HepG2 (cell line): ENCODE data around the gene ESYT2. TPM values are rescaled to one million over a fixed set of nuclear protein-coding genes. Genes with fewer than 3 reads are reported as not detected.
A peak's percentile ranks its signal among the peaks of the same experiment; 100 is the strongest.

Source experiments
- ATAC-seq: fragments of 200-7000 bp; cut with Tn5 transposase; 3 replicates; pipeline ENCODE4 v1.9.1; 2020; ENCODE audit warnings: mild to moderate bottlenecking, moderate library complexity
- BruUV-seq: library from RNA; stranded (reverse); fragments of 400-500 nt; replicated peaks from 2 replicates; lab custom pipeline; 2021; lab: Mats Ljungman, UMichigan
- CTCF ChIA-PET: fragments of 300-600 bp; formaldehyde crosslinking; extraction: SDS; loops from one replicate; lab custom pipeline; 2021; ENCODE audit warnings: low total read pairs, inconsistent platforms, low intra/inter-chr PET ratio; lab: Yijun Ruan, JAX
- POLR2A ChIA-PET: fragments of 350-600 bp; sonication (Branson Sonifier 250); formaldehyde crosslinking; loops from one replicate; lab custom pipeline; 2020; ENCODE audit warnings: antibody characterized with exemption, inconsistent platforms; lab: Yijun Ruan, JAX
- DNase-seq: peaks from one replicate; pipeline ENCODE4 v3.0.0-alpha.2; 2015; ENCODE audit warnings: low spot score
- FAIRE-seq: peaks from 3 replicates; lab custom pipeline; 2011; peaks lifted over from hg19 to GRCh38; lab: Jason Lieb, UNC
- H2AFZ ChIP-seq: one replicate; pipeline ENCODE4 v1.6.1; 2011; ENCODE audit warnings: low read length, inconsistent platforms
- H3K27ac ChIP-seq: fragments of 300-600 bp; 3 replicates; pipeline ENCODE4 v1.8.0; 2011; ENCODE audit warnings: mixed run types, mild to moderate bottlenecking, mixed read lengths, low read length, inconsistent platforms; ENCODE audit not compliant: insufficient read depth; ENCODE audit errors: extremely low read length
- H3K27me3 ChIP-seq, 2 experiments: fragments of 200-600 bp in 1 of 2; 2 replicates in 1 of 2; 3 replicates in 1 of 2; pipeline versions ENCODE4 v1.6.0 to v1.8.0; 2011; ENCODE audit warnings: low read length in 2 of 2, mild to moderate bottlenecking in 2 of 2, moderate library complexity in 2 of 2, inconsistent platforms in 1 of 2; ENCODE audit not compliant: insufficient read depth in 2 of 2, control insufficient read depth in 1 of 2
- H3K36me3 ChIP-seq, 2 experiments: fragments of 200-600 bp in 1 of 2; replicated peaks in 1 of 2; 2 replicates in 1 of 2; 3 replicates in 1 of 2; pipeline versions ENCODE4 v1.5.1 to v1.8.0; 2011; ENCODE audit warnings: low read length in 2 of 2, inconsistent platforms in 1 of 2; ENCODE audit not compliant: insufficient read depth in 2 of 2, control insufficient read depth in 1 of 2
- H3K4me1 ChIP-seq: 2 replicates; pipeline ENCODE4 v1.5.1; 2012; ENCODE audit warnings: low read length, inconsistent platforms; ENCODE audit not compliant: insufficient read depth
- H3K4me2 ChIP-seq: 2 replicates; pipeline ENCODE4 v1.6.0; 2011; ENCODE audit warnings: low read depth, low read length, inconsistent platforms
- H3K4me3 ChIP-seq, 3 experiments: fragments of 200-600 bp in 1 of 3; sonication (generic), shearing (Covaris generic) in 1 of 3; replicated peaks in 1 of 3; 2 replicates each; pipeline ENCODE4 v1.5.1; 2011 to 2016; ENCODE audit warnings: low read length in 3 of 3, inconsistent platforms in 2 of 3, low read depth in 2 of 3, mild to moderate bottlenecking in 2 of 3, control low read depth in 1 of 3, mixed read lengths in 1 of 3; ENCODE audit not compliant: insufficient read depth in 1 of 3
- H3K79me2 ChIP-seq: one replicate; pipeline ENCODE4 v1.6.1; 2011; ENCODE audit warnings: low read length, inconsistent platforms; ENCODE audit not compliant: insufficient read depth
- H3K9ac ChIP-seq: 2 replicates; pipeline ENCODE4 v1.6.0; 2011; ENCODE audit warnings: mild to moderate bottlenecking, low read depth, low read length, inconsistent platforms; ENCODE audit not compliant: insufficient read depth
- H3K9me3 ChIP-seq: 2 replicates; pipeline ENCODE4 v1.5.1; 2012; ENCODE audit warnings: mild to moderate bottlenecking, low read length
- H4K20me1 ChIP-seq: 2 replicates; pipeline ENCODE4 v1.6.0; 2011; ENCODE audit warnings: inconsistent platforms, mild to moderate bottlenecking, low read length, moderate library complexity; ENCODE audit not compliant: insufficient read depth
- MAFF ChIP-seq: IDR thresholded peaks from 2 replicates; pipeline ENCODE4 v1.6.1; 2011; ENCODE audit warnings: low read depth, low read length, improper control_type of control experiment
- MAFK ChIP-seq, 2 experiments: IDR thresholded peaks in 1 of 2; conservative IDR thresholded peaks in 1 of 2; 2 replicates each; pipeline ENCODE4 v1.6.1; 2011; ENCODE audit warnings: improper control_type of control experiment in 2 of 2, low read length in 2 of 2
- WGBS: methylation state at CpG from one replicate; pipeline ENCODE4 v1.1.6; 2017; ENCODE audit warnings: low lambda C conversion rate; 5-methylcytosine and 5-hydroxymethylcytosine counted together
- in situ Hi-C: cut with HindIII; loops from 2 replicates; pipeline ENCODE4 v1.10.0; 2017; ENCODE audit warnings: low pct_unique_long_range_greater_than_20kb; ENCODE audit not compliant: extremely low pct_ligation_motif_present
- intact Hi-C: fragments of 100-400 bp; cut with micrococcal nuclease; formaldehyde crosslinking; loops from one replicate; pipeline ENCODE4 v1.10.0; 2022; ENCODE audit not compliant: unreplicated experiment
- polyA plus RNA-seq, 8 experiments: library from polyadenylated mRNA; depleted of rRNA in 3 of 8; stranded (reverse) in 7 of 8; unstranded in 1 of 8; fragments of >200 nt; fragmentation: Illumina TruSeq in 4 of 8; extraction: Trizol in 4 of 8; gene quantifications; 2 replicates each; pipeline versions ENCODE4 v1.2.1 to v1.2.3, GENCODE V29; 2011 to 2016; ENCODE audit warnings: low read depth in 4 of 8, missing spikeins in 1 of 8, mixed read lengths in 1 of 8; ENCODE audit not compliant: insufficient read depth in 1 of 8
- total RNA-seq, 5 experiments: library from RNA; depleted of rRNA; stranded (reverse); fragments of >200 nt; fragmentation: Illumina TruSeq; extraction: Trizol; gene quantifications; 2 replicates each; pipeline ENCODE4 v1.2.3, GENCODE V29; 2016; ENCODE audit warnings: low read depth in 1 of 5
- TF ChIP-seq, protein P1 (sequence below): sonication (generic); formaldehyde crosslinking; IDR thresholded peaks from 2 replicates; pipeline ENCODE4 v1.4.0; 2020; ENCODE audit warnings: missing genetic modification reagents
- TF ChIP-seq, protein P2 (sequence below): sonication (generic); formaldehyde crosslinking; IDR thresholded peaks from 2 replicates; pipeline ENCODE4 v1.4.0; 2020; ENCODE audit warnings: mild to moderate bottlenecking, missing genetic modification reagents

The ESYT2 gene
- total and polyA plus RNA-seq, 2 of the 13 experiments (the other 11 are each of a cell fraction or from before 2014, with no cell fraction given), result 28.5 to 37.3 TPM

DNA sequence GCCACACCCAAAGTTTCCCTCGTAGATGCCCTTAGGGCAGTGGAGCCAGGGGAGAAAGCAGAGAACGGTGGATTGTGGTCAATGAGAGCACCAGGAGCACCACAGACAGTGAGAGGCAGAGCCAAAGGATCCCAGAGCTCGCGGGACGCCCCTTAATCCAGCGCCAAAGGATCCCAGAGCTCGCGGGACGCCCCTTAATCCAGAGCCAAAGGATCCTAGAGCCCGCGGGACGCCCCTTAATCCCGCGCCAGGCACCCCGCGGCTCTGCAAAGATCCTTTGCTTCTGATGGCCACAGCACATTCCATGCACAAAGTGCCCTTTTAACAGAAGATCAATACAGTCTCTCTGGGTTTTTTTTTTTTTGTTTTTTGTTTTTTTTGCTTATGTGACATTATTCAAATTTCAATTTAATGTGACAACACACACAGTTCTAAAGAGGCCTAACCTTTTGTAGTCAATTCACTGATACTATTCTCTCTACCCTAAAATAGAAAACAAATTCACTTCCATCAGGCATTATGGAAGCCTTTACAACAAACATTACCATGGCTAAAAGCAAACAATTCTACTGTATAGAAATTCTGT, 71.8 kb downstream of the ESYT2 start:
- ATAC-seq (no peak), DNase-seq (no peak), FAIRE-seq (no peak)
- Histone ChIP-seq H3K79me2 (no peaks in the 10 kb centered on the region), H3K9me3 (no peaks in the 10 kb centered on the region), H3K9ac (no peak overlapping the region), H4K20me1 (no peaks in the 10 kb centered on the region), H3K36me3 (peaks cover 19 to 54% of the 10 kb centered on the region in 2 experiments), H3K27ac (no peak overlapping the region), H3K4me1 (no peaks in the 10 kb centered on the region), H3K4me3 (no peak overlapping the region), H3K4me2 (no peak overlapping the region), H2AFZ (no peak overlapping the region)
- 98% methylated on average over 16 of the region's 16 CpGs for WGBS
- intact Hi-C loops, result no loop called here
- BruUV-seq, result no TSS peak
- CTCF ChIA-PET, result no interaction called here
- POLR2A ChIA-PET, result no interaction called here
- TF ChIP-seq MAFK (conservative IDR thresholded peaks at IDR 0.05 in 1 of 2, IDR thresholded peaks at IDR 0.05 in 1 of 2; ENCODE audit: low read length in 2 of 2) (peak; percentile 70 to 81), MAFF (peak; percentile 75; the same call in 1 of the 2 replicates)
- TF ChIP-seq, protein P1, sequence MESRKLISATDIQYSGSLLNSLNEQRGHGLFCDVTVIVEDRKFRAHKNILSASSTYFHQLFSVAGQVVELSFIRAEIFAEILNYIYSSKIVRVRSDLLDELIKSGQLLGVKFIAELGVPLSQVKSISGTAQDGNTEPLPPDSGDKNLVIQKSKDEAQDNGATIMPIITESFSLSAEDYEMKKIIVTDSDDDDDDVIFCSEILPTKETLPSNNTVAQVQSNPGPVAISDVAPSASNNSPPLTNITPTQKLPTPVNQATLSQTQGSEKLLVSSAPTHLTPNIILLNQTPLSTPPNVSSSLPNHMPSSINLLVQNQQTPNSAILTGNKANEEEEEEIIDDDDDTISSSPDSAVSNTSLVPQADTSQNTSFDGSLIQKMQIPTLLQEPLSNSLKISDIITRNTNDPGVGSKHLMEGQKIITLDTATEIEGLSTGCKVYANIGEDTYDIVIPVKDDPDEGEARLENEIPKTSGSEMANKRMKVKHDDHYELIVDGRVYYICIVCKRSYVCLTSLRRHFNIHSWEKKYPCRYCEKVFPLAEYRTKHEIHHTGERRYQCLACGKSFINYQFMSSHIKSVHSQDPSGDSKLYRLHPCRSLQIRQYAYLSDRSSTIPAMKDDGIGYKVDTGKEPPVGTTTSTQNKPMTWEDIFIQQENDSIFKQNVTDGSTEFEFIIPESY (CRISPR knock-in tag), result peak; percentile 61
- TF ChIP-seq, protein P2, sequence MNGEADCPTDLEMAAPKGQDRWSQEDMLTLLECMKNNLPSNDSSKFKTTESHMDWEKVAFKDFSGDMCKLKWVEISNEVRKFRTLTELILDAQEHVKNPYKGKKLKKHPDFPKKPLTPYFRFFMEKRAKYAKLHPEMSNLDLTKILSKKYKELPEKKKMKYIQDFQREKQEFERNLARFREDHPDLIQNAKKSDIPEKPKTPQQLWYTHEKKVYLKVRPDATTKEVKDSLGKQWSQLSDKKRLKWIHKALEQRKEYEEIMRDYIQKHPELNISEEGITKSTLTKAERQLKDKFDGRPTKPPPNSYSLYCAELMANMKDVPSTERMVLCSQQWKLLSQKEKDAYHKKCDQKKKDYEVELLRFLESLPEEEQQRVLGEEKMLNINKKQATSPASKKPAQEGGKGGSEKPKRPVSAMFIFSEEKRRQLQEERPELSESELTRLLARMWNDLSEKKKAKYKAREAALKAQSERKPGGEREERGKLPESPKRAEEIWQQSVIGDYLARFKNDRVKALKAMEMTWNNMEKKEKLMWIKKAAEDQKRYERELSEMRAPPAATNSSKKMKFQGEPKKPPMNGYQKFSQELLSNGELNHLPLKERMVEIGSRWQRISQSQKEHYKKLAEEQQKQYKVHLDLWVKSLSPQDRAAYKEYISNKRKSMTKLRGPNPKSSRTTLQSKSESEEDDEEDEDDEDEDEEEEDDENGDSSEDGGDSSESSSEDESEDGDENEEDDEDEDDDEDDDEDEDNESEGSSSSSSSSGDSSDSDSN (CRISPR knock-in tag), result no peak
- TF ChIP-seq, all 625 proteins: peak for 3
- in situ Hi-C loops, result no loop called here
- no peaks in the 10 kb centered on the region for H3K27me3 ChIP-seq
